A673 (cell line): ENCODE data around the gene INPP5A. TPM values are rescaled to one million over a fixed set of nuclear protein-coding genes. Genes with fewer than 3 reads are reported as not detected.

Source experiments
- BruUV-seq: library from RNA; stranded (reverse); fragments of 400-500 nt; replicated peaks from 2 replicates; lab custom pipeline; 2021; lab: Mats Ljungman, UMichigan
- CTCF ChIA-PET: fragments of 300-600 bp; sonication (Branson Sonifier 250); formaldehyde crosslinking; loops from one replicate; lab custom pipeline; 2022; ENCODE audit warnings: antibody characterized with exemption; lab: Charles Lee
- POLR2A ChIA-PET: fragments of 300-600 bp; sonication (Branson Sonifier 250); formaldehyde crosslinking; loops from one replicate; lab custom pipeline; 2022; ENCODE audit warnings: antibody characterized with exemption; ENCODE audit not compliant: low non-redundant PET; lab: Charles Lee
- DNase-seq: peaks from one replicate; pipeline ENCODE4 v3.0.0-alpha.2; 2015; ENCODE audit warnings: low spot score
- H3K27ac ChIP-seq: fragments of 200-600 bp; sonication (generic); 2 replicates; pipeline ENCODE4 v1.5.1; 2016; ENCODE audit warnings: mixed run types, low read depth, mild to moderate bottlenecking, mixed read lengths, antibody characterized with exemption, low read length; ENCODE audit not compliant: poor library complexity, severe bottlenecking
- H3K27me3 ChIP-seq: fragments of 200-600 bp; sonication (generic); replicated peaks from 2 replicates; pipeline ENCODE4 v1.6.1; 2017; ENCODE audit warnings: mixed run types, low read depth, mild to moderate bottlenecking, mixed read lengths, antibody characterized with exemption, low read length; ENCODE audit not compliant: insufficient read depth, poor library complexity
- H3K36me3 ChIP-seq: fragments of 200-600 bp; sonication (generic); 2 replicates; pipeline ENCODE4 v1.6.1; 2016; ENCODE audit warnings: mixed run types, mild to moderate bottlenecking, mixed read lengths, antibody characterized with exemption, low read length; ENCODE audit not compliant: insufficient read depth, poor library complexity, severe bottlenecking
- H3K4me1 ChIP-seq: fragments of 200-600 bp; sonication (generic); 2 replicates; pipeline ENCODE4 v1.6.1; 2017; ENCODE audit warnings: mixed run types, mild to moderate bottlenecking, mixed read lengths, antibody characterized with exemption, low read length; ENCODE audit not compliant: insufficient read depth, poor library complexity, severe bottlenecking
- H3K4me3 ChIP-seq: fragments of 200-600 bp; sonication (generic); 2 replicates; pipeline ENCODE4 v1.5.1; 2016; ENCODE audit warnings: low read depth, mixed run types, mild to moderate bottlenecking, mixed read lengths, low read length; ENCODE audit not compliant: poor library complexity, severe bottlenecking
- H3K9me3 ChIP-seq: fragments of 200-600 bp; sonication (generic); 2 replicates; pipeline ENCODE4 v1.6.1; 2016; ENCODE audit warnings: mixed run types, low read depth, mild to moderate bottlenecking, mixed read lengths, antibody characterized with exemption, low read length; ENCODE audit not compliant: poor library complexity, severe bottlenecking
- CTCF ChIP-seq: fragments of 300-800, 200-600 bp; sonication (generic); conservative IDR thresholded peaks from 2 replicates; pipeline ENCODE4 v1.5.1; 2017; ENCODE audit warnings: low read depth, mild to moderate bottlenecking, antibody characterized with exemption, low read length, moderate library complexity, mixed read lengths
- EZH2 ChIP-seq: fragments of 200-600 bp; sonication (generic); IDR thresholded peaks from 2 replicates; pipeline ENCODE4 v1.6.1; 2017; ENCODE audit warnings: borderline replicate concordance, low read depth, mild to moderate bottlenecking, mixed read lengths, antibody characterized with exemption, low read length; ENCODE audit not compliant: poor library complexity, severe bottlenecking
- intact Hi-C: fragments of 100-400 bp; cut with micrococcal nuclease; formaldehyde crosslinking; loops from one replicate; pipeline ENCODE4 v1.10.0; 2022; ENCODE audit not compliant: unreplicated experiment
- total RNA-seq: library from RNA; stranded (reverse); gene quantifications from 2 replicates; pipeline ENCODE4 v1.2.3, GENCODE V29; 2021

The INPP5A gene
- total RNA-seq, 1 experiment from 2014 or later = 21.8 TPM

GRCh38 chr10:132653721-132654120 lies 116.1 kb downstream of the INPP5A start:
- no peaks in the 10 kb centered on the region for H3K9me3 ChIP-seq
- no TSS peak for BruUV-seq
- CTCF ChIA-PET = no interaction called here

GRCh38 chr10:132654121-132654571 lies 116.6 kb downstream of the INPP5A start:
- intact Hi-C loops = loop anchor here (10.0 kb wide), 3 partner anchors 181 to 471 kb away; no protein-coding TSS in a partner anchor
- no peaks in the 10 kb centered on the region for H3K9me3 ChIP-seq
- no peak overlapping the region for H3K27ac ChIP-seq
- H3K36me3 ChIP-seq = no peaks in the 10 kb centered on the region
- TF ChIP-seq CTCF (no peak), EZH2 (no peak)
- POLR2A ChIA-PET = no interaction called here
- H3K4me3 ChIP-seq = no peak overlapping the region
- DNase-seq = no peak
- CTCF ChIA-PET = no interaction called here
- H3K27me3 ChIP-seq = no peaks in the 10 kb centered on the region
- no TSS peak for BruUV-seq
- H3K4me1 ChIP-seq = no peaks in the 10 kb centered on the region

More at GRCh38 chr10:132653721-132654120, 116.1 kb downstream of the INPP5A start:
- Histone ChIP-seq H3K4me3 (no peak overlapping the region), H3K27me3 (no peaks in the 10 kb centered on the region), H3K27ac (no peak overlapping the region), H3K36me3 (no peaks in the 10 kb centered on the region), H3K4me1 (no peaks in the 10 kb centered on the region)
- no peak for DNase-seq
- no peak for TF ChIP-seq CTCF
- TF ChIP-seq EZH2 = no peak
- intact Hi-C loops = loop anchor here (10.0 kb wide), 3 partner anchors 181 to 471 kb away; no protein-coding TSS in a partner anchor
- POLR2A ChIA-PET = no interaction called here

GRCh38 chr10:132654708-132655661 lies 117.4 kb downstream of the INPP5A start:
- POLR2A ChIA-PET = no interaction called here
- no peak overlapping the region for H3K27ac ChIP-seq

More at GRCh38 chr10:132654708-132655661, 117.4 kb downstream of the INPP5A start:
- no peak overlapping the region for H3K4me3 ChIP-seq
- peak; percentile 71 for DNase-seq
- H3K4me1 ChIP-seq = no peaks in the 10 kb centered on the region
- no TSS peak for BruUV-seq
- intact Hi-C loops = loop anchor here (10.0 kb wide), 3 partner anchors 180 to 470 kb away; no protein-coding TSS in a partner anchor
- no peaks in the 10 kb centered on the region for H3K36me3 ChIP-seq
- CTCF ChIA-PET = interaction anchor here (0.6 kb wide), 1 partner anchor 450 kb away, joined by 3 read pairs; no protein-coding TSS in a partner anchor
- H3K9me3 ChIP-seq = no peaks in the 10 kb centered on the region
- H3K27me3 ChIP-seq = no peaks in the 10 kb centered on the region
- TF ChIP-seq EZH2 (no peak), CTCF (peak; percentile 90)
